HEK293 (cell line): ENCODE results near the gene SS18L1.

Source experiments
- CTCF ChIA-PET: fragments of 350-600 bp; formaldehyde crosslinking; extraction: SDS; loops from one replicate; lab custom pipeline; 2021; ENCODE audit warnings: antibody characterized with exemption; lab: Yijun Ruan, JAX
- POLR2A ChIA-PET: fragments of 300-600 bp; formaldehyde crosslinking; extraction: SDS; loops from one replicate; lab custom pipeline; 2020; ENCODE audit warnings: antibody characterized with exemption, inconsistent platforms; lab: Yijun Ruan, JAX
- H3K27ac ChIP-seq: fragments of 200-500 bp; sonication (Bioruptor generic); 2 replicates; pipeline ENCODE4 v1.5.1; 2014; ENCODE audit warnings: low read depth, low read length, control low read depth, inconsistent platforms; ENCODE audit errors: extremely low read depth
- H3K36me3 ChIP-seq, 2 experiments: fragments of 200-500 bp in 1 of 2; sonication (Bioruptor generic) in 1 of 2; 1 replicate in 1 of 2; 2 replicates in 1 of 2; pipeline ENCODE4 v1.5.1; 2014 to 2017; ENCODE audit warnings: inconsistent platforms in 2 of 2, low read length in 2 of 2; ENCODE audit not compliant: control insufficient read depth in 2 of 2, insufficient read depth in 1 of 2
- H3K4me1 ChIP-seq: fragments of 200-500 bp; sonication (Bioruptor generic); 2 replicates; pipeline ENCODE4 v1.5.1; 2014; ENCODE audit warnings: mild to moderate bottlenecking, low read length, inconsistent platforms; ENCODE audit not compliant: control insufficient read depth, insufficient read depth
- H3K4me3 ChIP-seq: 2 replicates; pipeline ENCODE4 v1.5.1; 2011; ENCODE audit warnings: low read depth, mild to moderate bottlenecking, control low read depth, low read length, moderate library complexity
- H3K9me3 ChIP-seq: fragments of 200-500 bp; sonication (Bioruptor generic); 2 replicates; pipeline ENCODE4 v1.5.1; 2014; ENCODE audit warnings: low read depth, low read length, inconsistent platforms; ENCODE audit not compliant: control insufficient read depth, insufficient read depth
- BCL6B ChIP-seq: fragments of 450-650 bp; formaldehyde crosslinking; IDR thresholded peaks from 2 replicates; pipeline ENCODE4 v1.5.1; 2017; ENCODE audit warnings: missing biosample characterization, missing genetic modification characterization
- IKZF3 ChIP-seq: fragments of 450-650 bp; IDR thresholded peaks from 2 replicates; pipeline ENCODE4 v1.5.0; 2018; ENCODE audit warnings: missing biosample characterization, mild to moderate bottlenecking, missing genetic modification characterization, moderate library complexity
- KLF7 ChIP-seq: fragments of 450-650 bp; formaldehyde crosslinking; IDR thresholded peaks from 2 replicates; pipeline ENCODE4 v1.5.1; 2016; ENCODE audit warnings: missing biosample characterization, missing genetic modification characterization, borderline replicate concordance
- KLF8 ChIP-seq: fragments of 450-650 bp; formaldehyde crosslinking; IDR thresholded peaks from 2 replicates; pipeline ENCODE4 v1.5.1; 2016; ENCODE audit warnings: missing biosample characterization, missing genetic modification characterization
- PATZ1 ChIP-seq: fragments of 450-650 bp; formaldehyde crosslinking; IDR thresholded peaks from 2 replicates; pipeline ENCODE4 v1.5.1; 2016; ENCODE audit warnings: missing biosample characterization, missing genetic modification characterization
- REST ChIP-seq: fragments of 450-650 bp; formaldehyde crosslinking; IDR thresholded peaks from 2 replicates; pipeline ENCODE4 v1.5.1; 2016; ENCODE audit warnings: missing biosample characterization, missing genetic modification characterization
- SALL2 ChIP-seq: fragments of 450-650 bp; formaldehyde crosslinking; IDR thresholded peaks from 2 replicates; pipeline ENCODE4 v1.5.0; 2017; ENCODE audit warnings: missing biosample characterization, mild to moderate bottlenecking, missing genetic modification characterization, borderline replicate concordance
- TRIM28 ChIP-seq: IDR thresholded peaks from 2 replicates; pipeline ENCODE4 v1.6.1; 2011; ENCODE audit warnings: low read length, control low read depth, borderline replicate concordance
- ZBTB1 ChIP-seq: fragments of 450-650 bp; formaldehyde crosslinking; IDR thresholded peaks from 2 replicates; pipeline ENCODE4 v1.5.1; 2016; ENCODE audit warnings: missing biosample characterization, missing genetic modification characterization
- ZBTB17 ChIP-seq: fragments of 450-650 bp; formaldehyde crosslinking; IDR thresholded peaks from 2 replicates; pipeline ENCODE4 v1.5.1; 2016; ENCODE audit warnings: missing biosample characterization, missing genetic modification characterization
- ZBTB49 ChIP-seq: fragments of 450-650 bp; formaldehyde crosslinking; IDR thresholded peaks from 2 replicates; pipeline ENCODE4 v1.5.1; 2016; ENCODE audit warnings: missing biosample characterization, missing genetic modification characterization, low read depth
- ZFHX2 ChIP-seq: fragments of 450-650 bp; formaldehyde crosslinking; conservative IDR thresholded peaks from 2 replicates; pipeline ENCODE4 v1.5.1; 2016; ENCODE audit warnings: missing biosample characterization, missing genetic modification characterization
- ZFP41 ChIP-seq: fragments of 450-650 bp; formaldehyde crosslinking; IDR thresholded peaks from 2 replicates; pipeline ENCODE4 v1.5.1; 2016; ENCODE audit warnings: missing biosample characterization, missing genetic modification characterization, borderline replicate concordance
- ZNF114 ChIP-seq: fragments of 450-650 bp; formaldehyde crosslinking; IDR thresholded peaks from 2 replicates; pipeline ENCODE4 v1.5.0; 2017; ENCODE audit warnings: missing biosample characterization, missing genetic modification characterization
- ZNF146 ChIP-seq: fragments of 450-650 bp; formaldehyde crosslinking; IDR thresholded peaks from 2 replicates; pipeline ENCODE4 v1.5.1; 2016; ENCODE audit warnings: missing biosample characterization, missing genetic modification characterization
- ZNF155 ChIP-seq: fragments of 450-650 bp; formaldehyde crosslinking; IDR thresholded peaks from 2 replicates; pipeline ENCODE4 v1.5.1; 2016; ENCODE audit warnings: missing biosample characterization, missing genetic modification characterization
- ZNF223 ChIP-seq: fragments of 450-650 bp; formaldehyde crosslinking; IDR thresholded peaks from 2 replicates; pipeline ENCODE4 v1.5.1; 2016; ENCODE audit warnings: missing biosample characterization, missing genetic modification characterization
- ZNF266 ChIP-seq: fragments of 450-650 bp; formaldehyde crosslinking; IDR thresholded peaks from 2 replicates; pipeline ENCODE4 v1.5.1; 2016; ENCODE audit warnings: missing biosample characterization, missing genetic modification characterization, low read depth
- ZNF37A ChIP-seq: fragments of 450-650 bp; IDR thresholded peaks from 2 replicates; pipeline ENCODE4 v1.5.1; 2018; ENCODE audit warnings: missing biosample characterization, missing genetic modification characterization
- ZNF398 ChIP-seq: fragments of 450-650 bp; formaldehyde crosslinking; IDR thresholded peaks from 2 replicates; pipeline ENCODE4 v1.5.1; 2017; ENCODE audit warnings: missing biosample characterization, missing genetic modification characterization
- ZNF488 ChIP-seq: fragments of 450-650 bp; formaldehyde crosslinking; IDR thresholded peaks from 2 replicates; pipeline ENCODE4 v1.5.1; 2016; ENCODE audit warnings: missing biosample characterization, missing genetic modification characterization
- ZNF521 ChIP-seq: fragments of 450-650 bp; formaldehyde crosslinking; IDR thresholded peaks from 2 replicates; pipeline ENCODE4 v1.5.1; 2017; ENCODE audit warnings: missing biosample characterization, mild to moderate bottlenecking, missing genetic modification characterization
- ZNF529 ChIP-seq: fragments of 450-650 bp; formaldehyde crosslinking; IDR thresholded peaks from 2 replicates; pipeline ENCODE4 v1.5.1; 2017; ENCODE audit warnings: missing genetic modification characterization, missing biosample characterization; ENCODE audit not compliant: insufficient replicate concordance
- ZNF555 ChIP-seq: fragments of 450-650 bp; formaldehyde crosslinking; conservative IDR thresholded peaks from 2 replicates; pipeline ENCODE4 v1.5.1; 2017; ENCODE audit warnings: missing biosample characterization, mild to moderate bottlenecking, missing genetic modification characterization, inconsistent platforms
- ZNF677 ChIP-seq: fragments of 450-650 bp; IDR thresholded peaks from 2 replicates; pipeline ENCODE4 v1.5.0; 2018; ENCODE audit warnings: missing biosample characterization, mild to moderate bottlenecking, missing genetic modification characterization, moderate library complexity
- ZSCAN30 ChIP-seq: fragments of 450-650 bp; IDR thresholded peaks from 2 replicates; pipeline ENCODE4 v1.5.1; 2018; ENCODE audit warnings: missing biosample characterization, mild to moderate bottlenecking, missing genetic modification characterization, moderate library complexity

SS18L1 gene

GRCh38 chr20:62165762-62166399, 22.3 kb downstream of the SS18L1 start:
- H3K4me3 ChIP-seq, result no peak overlapping the region
- CTCF ChIA-PET, result interaction anchor here (1.2 to 1.5 kb wide), 2 partner anchors 9 to 10 kb away, joined by 3 to 6 read pairs; no protein-coding TSS in a partner anchor
- peaks cover 0 to 67% of the 10 kb centered on the region in 2 experiments; a peak in 2 of 3 replicates for H3K36me3 ChIP-seq
- POLR2A ChIA-PET, result no interaction called here
- no peaks in the 10 kb centered on the region for H3K4me1 ChIP-seq
- H3K9me3 ChIP-seq, result no peaks in the 10 kb centered on the region
- H3K27ac ChIP-seq, result no peak overlapping the region
- no peak for TF ChIP-seq ZBTB49 (tag by site-specific recombination)
- TF ChIP-seq ZFP41 (tag by site-specific recombination), result no peak
- no peak for TF ChIP-seq REST
- TF ChIP-seq ZNF146, result no peak
- no peak for TF ChIP-seq TRIM28
- no peak for TF ChIP-seq ZNF223 (tag by site-specific recombination)
- no peak for TF ChIP-seq KLF7
- no peak for TF ChIP-seq ZFHX2 (tag by site-specific recombination)
- no peak for TF ChIP-seq ZNF155 (tag by site-specific recombination)
- no peak for TF ChIP-seq ZNF488 (tag by site-specific recombination)
- no peak for TF ChIP-seq ZSCAN30 (tag by site-specific recombination)
- TF ChIP-seq ZNF398, result no peak
- no peak for TF ChIP-seq IKZF3 (tag by site-specific recombination)
- no peak for TF ChIP-seq ZNF266 (tag by site-specific recombination)
- no peak for TF ChIP-seq ZNF114 (tag by site-specific recombination)
- TF ChIP-seq ZNF677 (tag by site-specific recombination), result no peak
- no peak for TF ChIP-seq SALL2 (tag by site-specific recombination)
- TF ChIP-seq KLF8 (tag by site-specific recombination), result 0 out of 2 replicates have a peak, but pooled peaks have one; percentile 17
- TF ChIP-seq ZNF529 (tag by site-specific recombination), result no peak
- TF ChIP-seq ZNF521 (tag by site-specific recombination), result no peak
- TF ChIP-seq ZBTB1, result no peak
- peak; percentile 75 for TF ChIP-seq PATZ1
- no peak for TF ChIP-seq ZBTB17 (tag by site-specific recombination)
- TF ChIP-seq ZNF555 (tag by site-specific recombination), result no peak
- no peak for TF ChIP-seq ZNF37A (tag by site-specific recombination)
- TF ChIP-seq BCL6B (tag by site-specific recombination), result no peak
